GM10847 (cell line): ENCODE data around the gene SH3BP2.

Source experiments
- POLR2A ChIP-seq: IDR thresholded peaks from 2 replicates; pipeline ENCODE4 v1.6.1; 2011; ENCODE audit not compliant: insufficient read length; ENCODE audit errors: extremely low read depth

SH3BP2 gene

DNA sequence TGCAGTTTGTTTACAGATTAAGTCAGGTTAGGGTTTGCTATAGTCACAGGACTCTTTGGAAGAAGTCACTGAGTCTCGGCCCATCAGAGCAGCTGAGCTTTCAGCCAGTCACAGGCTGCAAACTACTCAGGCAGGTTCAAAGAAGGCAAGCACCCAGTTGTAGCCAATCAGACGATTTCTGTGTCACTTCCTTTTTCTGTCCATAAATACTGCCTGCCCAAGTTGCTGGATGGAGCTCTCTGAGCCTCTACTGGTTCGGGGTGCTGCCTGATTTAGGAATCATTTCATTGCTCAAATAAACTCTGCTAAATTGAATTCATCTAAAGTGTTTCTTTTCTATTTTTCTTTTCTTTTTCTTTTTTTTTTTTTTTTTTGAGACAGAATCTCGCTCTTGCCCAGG is 7.3 kb upstream of the SH3BP2 start:
- TF ChIP-seq POLR2A, result no peak

DNA sequence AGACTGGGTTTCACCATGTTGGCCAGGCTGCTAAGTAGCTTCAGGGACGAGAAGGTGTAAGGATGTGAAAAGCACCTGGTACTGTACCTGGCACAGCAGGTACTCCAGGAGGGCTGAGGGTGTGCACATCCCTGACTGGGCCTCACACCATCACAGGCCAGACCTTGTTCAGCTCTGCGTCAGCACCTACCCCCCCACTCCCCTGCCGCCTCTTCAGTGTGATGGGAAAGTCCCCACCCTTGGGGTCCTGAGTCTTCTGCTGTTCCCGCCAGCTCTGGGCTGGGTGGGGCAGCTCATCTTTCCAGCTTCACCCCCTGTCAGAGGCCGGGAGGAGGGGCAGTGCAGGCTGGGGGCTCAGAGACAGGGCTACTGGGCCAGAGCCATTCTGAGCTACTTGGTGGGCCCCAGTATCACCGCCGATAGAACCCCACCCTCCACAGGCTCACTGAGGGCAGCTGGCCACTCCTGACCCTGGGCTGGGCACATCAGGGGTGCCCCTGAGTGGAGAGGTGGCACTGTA is 6.7 kb upstream of the SH3BP2 start:
- TF ChIP-seq POLR2A, result no peak

DNA sequence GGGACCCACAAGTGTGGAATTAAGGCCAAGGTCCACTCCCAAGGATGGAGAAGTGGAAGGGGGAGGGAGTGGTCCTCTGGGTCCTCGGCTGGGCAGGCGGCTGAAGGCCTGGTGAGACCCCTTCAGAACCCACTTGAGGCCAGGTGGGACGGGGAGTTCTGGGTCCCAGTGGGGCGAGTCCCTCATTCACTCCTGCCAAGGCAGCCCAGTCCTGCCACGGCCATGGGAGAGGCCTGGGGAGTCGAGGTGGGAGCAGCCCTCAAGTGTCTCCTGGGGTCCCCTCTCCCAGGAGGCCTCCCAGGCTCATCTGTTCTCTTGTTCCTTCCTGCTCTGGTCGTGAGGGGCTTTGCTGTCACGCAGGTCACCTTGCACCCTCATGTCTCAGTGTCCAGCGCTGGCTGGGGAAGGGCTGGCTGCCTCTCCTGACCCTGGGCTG is 6.1 kb upstream of the SH3BP2 start:
- no peak for TF ChIP-seq POLR2A

DNA sequence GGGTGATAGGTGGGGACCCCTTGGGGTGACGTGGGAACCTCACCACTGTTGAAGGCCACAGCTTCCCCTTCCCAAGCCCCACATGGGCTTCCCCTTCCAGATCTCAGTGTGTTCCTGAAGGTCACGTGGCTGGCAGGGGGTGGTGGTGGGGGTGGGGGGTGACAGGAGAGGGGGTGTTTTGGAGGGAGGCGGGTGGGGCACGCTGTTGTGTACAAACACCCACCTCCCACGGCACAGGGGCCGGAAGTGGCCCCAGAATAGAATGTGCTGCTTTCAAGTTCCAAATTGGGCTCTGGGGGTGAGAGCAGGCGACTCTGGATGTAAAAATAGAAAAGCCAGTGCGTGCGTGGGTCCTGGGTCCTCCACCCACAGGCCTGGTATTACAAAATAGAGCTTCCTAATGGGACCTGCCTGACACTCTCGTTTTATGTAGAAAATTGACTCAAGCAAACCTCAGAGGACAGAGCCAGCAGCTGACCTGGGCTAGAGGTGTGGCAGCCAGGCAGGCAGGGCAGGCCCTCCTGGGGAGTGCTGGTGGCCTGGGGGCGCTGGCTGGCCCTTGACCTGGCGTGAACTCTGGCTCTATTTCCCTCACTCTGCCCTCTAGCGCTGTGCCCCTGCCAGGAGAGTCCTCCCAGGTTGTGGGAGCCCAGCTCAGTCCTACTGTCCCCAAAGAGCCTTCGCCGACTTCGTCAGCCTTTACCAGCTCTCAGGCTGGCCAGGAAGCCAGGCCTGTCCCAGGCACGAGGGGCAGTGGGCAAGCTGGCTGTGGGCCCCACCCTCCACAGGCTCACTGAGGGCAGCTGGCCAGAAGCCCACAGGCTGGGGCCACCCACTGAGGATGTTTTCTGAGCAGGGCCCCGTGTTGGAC is 5.4 kb upstream of the SH3BP2 start:
- no peak for TF ChIP-seq POLR2A

DNA sequence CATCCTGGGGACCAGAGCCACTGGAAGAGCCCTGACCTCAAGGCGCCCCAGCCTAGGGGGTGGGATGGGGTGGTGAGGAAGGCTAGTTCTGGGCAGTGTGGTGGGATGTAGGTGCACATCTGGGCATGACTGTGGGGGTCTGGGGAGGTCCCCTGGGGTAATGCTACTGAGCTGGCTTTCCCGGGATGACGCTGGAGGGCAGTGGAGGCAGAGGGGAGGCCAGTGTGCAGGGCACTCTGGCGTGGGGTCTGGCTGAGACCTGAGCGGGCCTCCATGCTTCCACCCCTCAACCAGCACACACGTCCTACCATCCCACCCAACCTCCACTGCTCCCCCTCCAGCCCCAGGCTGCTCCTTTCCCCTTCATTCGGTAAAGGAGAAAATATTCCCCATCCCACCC is 4.8 kb upstream of the SH3BP2 start:
- TF ChIP-seq POLR2A, result no peak

DNA sequence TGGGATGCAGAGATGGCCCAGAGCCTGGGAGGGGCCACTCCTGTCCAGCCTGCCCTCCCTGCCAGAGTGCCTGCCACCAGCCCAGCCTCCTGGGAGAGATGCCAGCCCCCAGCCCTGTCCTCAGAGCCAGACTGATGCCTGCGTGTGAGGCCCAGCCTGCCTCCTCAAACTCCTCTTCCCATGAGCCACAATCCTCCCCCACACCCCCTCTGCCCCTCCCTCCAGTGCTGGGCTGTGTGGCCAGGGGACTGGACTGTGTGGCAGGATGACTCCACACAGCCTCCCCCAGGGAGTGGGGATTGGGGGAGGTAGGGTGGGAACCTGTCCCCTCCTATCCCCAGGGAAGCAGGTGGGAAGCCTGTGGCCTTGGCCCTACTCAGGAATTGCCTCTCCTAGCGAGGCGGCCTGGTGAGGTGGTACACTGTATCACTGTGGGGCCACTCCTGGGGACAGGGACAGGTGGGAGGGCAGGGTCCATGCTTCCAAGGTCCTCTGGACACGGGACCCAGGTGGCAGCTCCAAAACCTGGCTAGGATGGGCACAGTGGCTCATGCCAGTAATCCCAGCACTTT is 4.3 kb upstream of the SH3BP2 start:
- no peak for TF ChIP-seq POLR2A

DNA sequence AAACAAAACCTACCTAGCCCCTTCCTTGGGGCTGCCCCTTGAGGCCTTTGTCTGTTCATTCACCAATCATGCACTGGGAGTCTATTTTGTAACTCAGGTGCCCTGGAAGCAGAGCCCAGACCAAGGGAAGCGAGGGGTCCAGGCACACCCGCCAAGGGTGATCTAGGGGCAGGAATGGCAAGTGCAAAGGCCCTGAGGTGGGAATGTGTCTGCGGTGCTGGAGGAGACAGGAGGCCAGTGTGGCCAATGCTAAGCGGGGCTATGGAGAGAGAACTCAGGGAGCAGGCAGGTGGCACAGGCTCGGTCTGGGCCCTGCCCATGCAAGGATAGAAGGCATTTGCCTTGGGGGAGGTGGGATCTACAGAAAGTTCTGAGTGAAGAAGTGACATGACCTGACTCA is 3.5 kb upstream of the SH3BP2 start:
- TF ChIP-seq POLR2A, result no peak

DNA sequence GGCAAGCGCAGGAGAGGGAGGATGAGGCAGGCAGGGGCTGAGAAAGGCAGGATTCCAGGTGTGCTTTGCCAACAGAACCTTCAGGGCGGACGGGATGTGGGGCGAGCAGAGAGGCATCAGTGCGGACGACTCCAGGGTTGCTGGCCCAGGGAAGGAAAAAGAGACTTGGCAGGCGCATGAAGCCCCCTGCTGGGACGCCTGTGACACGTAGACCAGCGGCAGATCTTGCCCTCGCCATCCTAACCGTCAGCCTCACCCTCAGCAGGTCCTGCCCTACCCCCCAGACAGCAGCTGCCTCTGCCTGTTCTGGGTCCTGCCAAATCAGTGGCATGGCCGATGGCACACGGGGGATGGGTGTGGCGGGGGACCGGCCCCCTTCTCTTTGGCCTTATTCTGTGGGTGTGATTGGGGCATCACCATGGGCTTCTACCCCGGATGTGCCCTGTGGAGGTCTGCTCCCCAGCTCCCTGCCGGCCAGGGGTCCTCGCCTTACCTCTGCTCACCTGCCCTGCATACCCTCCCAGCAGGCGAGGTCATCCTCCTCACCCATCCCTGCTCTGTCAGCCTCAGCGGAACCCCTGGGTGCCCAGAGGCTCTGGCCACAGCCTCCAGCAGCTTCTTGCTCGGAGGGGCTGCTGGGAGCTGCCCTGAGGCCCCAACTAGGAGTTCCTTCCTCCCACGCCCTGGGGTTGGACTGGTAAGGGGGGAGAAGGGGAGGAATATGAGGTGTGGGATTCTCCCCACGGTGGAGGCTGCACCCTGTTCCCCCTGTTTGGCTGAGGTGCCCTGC is 2.9 kb upstream of the SH3BP2 start:
- TF ChIP-seq POLR2A, result no peak

DNA sequence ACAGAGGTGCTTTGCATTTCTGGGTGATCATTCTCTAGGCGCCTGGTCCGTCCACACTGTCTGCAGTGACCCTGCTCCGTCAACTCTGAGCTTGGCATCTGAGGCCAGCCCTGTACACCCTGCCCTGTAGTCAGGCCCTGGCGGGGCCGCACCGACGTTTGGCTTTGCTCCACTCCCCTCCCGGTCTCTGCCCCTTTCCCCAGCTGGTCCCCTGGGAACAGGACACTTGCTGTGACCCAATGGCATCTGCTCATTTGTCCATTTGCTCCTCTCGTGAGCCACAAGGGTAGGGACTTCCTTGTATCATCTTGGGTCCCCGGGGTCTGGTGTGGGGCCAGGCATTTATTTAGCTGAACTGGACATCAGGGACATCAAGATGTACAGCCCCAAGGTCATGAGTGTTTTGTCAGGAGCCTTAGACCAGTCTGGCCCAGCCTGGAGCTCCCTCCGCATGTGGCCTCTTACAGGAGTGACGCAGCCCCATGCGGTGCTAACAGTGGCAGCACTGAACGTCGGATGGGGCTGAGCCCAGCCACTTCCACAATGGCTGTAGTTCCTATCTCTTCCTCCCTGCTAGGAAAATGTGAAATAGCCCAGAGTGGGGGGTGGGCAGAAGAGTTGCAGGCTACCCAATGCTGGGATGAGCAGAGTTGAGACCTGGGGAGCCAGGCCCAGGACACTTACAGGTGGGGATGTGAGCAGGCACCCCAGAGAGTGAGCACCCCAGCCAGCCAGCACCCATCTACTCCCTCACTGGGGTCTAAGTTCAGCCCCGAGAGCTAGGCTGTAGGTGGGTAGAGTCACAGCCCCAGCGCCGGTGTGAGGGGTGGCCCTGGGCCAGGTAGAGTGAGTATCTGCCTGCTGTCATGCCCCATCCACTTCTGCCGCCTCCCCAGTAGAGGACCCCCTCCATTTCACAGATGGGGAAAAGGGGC is 2.0 kb upstream of the SH3BP2 start:
- no peak for TF ChIP-seq POLR2A

DNA sequence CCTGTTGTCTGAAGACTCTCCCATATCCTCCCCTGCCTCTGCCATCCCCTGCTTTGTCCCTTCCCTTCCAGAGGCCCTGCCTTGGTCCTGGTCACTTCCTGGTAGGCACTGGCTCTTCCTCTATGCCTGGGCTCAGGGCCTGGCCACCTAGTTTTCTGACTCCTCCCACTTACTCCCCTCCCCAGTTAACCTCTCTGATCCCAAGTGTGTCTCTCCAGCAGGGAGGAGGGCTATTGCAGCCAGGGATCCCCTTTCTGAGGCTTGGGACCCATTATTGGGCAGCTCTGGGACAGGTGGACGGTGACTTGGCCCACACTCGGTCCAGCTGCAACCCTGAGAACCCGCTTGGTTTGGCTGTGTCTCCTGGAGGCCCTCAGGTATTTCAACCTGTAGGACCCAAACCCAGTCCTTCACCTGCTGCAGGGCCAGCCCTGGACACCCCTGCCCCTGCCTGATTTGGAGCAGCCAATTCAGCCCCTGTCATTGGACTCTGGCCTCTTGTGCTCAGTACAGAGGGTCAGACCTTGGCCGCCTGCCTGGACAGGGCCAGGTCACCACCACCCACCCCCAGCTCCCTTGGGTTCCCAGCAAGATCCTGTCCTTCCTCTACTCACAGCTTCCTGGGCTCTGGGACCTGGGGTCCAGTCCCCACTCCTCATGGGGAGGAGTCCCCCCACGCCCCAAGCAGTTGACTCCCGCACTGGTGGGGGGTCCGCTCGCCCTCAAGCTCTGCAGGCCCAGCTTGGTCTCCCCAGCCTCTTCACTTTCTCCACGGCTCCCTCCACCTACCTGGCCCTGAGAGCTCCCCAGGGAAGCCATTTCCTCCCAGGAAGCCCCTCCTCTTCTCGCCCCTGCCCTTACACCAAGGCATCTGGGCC is 1.1 kb upstream of the SH3BP2 start:
- no peak for TF ChIP-seq POLR2A

DNA sequence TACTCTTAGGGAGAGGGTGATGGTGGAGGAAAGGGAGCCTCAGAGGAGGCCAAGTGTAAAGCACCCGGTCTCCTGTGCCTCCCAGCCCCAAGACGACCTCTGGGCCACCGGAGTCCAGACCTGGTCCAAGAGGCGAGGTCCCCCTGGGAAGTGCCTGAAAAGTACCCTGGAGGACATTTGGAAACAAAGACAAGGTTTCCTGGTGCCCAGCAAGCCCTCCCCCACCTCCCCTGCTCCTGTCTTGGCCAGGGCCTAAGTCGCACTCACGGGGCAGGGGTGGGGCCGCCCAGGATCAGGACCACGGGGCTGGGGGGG is 532 bp upstream of the SH3BP2 start:
- TF ChIP-seq POLR2A, result no peak

DNA sequence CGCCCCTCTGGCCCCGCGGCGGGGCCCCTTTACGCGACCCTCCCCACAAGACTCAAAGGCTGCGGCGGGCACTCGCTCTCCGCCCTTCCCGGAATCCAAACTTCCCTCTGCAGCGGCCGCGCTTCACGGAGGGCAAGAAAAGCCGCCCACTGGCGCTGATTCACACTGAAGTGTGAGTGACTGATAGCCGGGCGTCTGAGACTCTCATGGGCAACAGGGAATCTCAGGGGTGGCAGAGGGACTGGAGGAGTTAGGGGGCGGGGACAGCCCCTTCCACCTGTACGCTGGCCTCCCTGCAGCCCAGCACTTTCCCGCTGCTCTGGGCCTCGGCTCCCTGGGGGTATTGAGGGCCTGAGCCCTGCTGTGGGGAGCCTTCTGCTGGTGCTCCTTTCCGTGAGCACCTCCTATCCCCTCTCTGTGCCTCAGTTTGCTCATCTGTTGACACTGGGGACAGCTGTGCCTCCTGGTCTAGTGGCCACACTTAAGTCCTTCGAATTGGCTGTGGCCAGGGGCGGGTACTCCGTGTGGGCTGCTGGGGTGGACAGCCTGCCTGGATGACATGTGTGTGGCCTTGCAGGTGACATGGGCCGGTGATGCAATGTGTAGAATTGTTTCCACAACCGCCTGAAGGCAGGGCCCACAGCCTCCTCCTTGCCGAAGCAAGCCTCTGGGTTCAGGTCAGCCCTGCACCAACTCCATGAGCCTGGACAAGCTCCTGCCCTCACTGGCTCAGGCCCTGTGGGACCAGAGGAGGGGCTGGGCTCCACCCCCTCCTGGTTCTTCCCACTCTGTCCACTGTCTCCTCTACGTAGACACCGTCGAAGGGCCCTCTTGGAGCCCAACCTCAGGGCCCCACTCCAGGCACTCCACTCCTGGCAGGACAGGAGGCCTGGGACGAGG is 951 bp downstream of the SH3BP2 start:
- no peak for TF ChIP-seq POLR2A
